NCI-H2029 (cell line): Measurements from ENCODE around the gene BMERB1.

ENCODE experiments used
- DNase-seq: peaks from one replicate; lab custom pipeline; 2025; lab: John Stamatoyannopoulos, UW

The BMERB1 gene

GRCh38 chr16:15498427-15499175, 64.2 kb downstream of the BMERB1 start:
- no peak for DNase-seq

GRCh38 chr16:15502041-15502725, 67.8 kb downstream of the BMERB1 start:
- no peak for DNase-seq

- DNase-seq: no peak
These were observed 72.1 kb downstream of the BMERB1 start for GRCh38 chr16:15506441-15506840.

- DNase-seq: no peak
These were observed 73.0 kb downstream of the BMERB1 start for GRCh38 chr16:15507301-15507958.

GRCh38 chr16:15507959-15508627, 73.7 kb downstream of the BMERB1 start:
- DNase-seq: no peak

GRCh38 chr16:15509051-15509592, 74.7 kb downstream of the BMERB1 start:
- no peak for DNase-seq

- DNase-seq: no peak
These were observed 75.5 kb downstream of the BMERB1 start for GRCh38 chr16:15509593-15510535.

GRCh38 chr16:15510992-15511391, 76.6 kb downstream of the BMERB1 start:
- no peak for DNase-seq

- no peak for DNase-seq
These were observed 77.5 kb downstream of the BMERB1 start for GRCh38 chr16:15511759-15512487.

- DNase-seq: no peak
These were observed 78.8 kb downstream of the BMERB1 start for GRCh38 chr16:15513156-15513555.

- DNase-seq: no peak
These were observed 81.6 kb downstream of the BMERB1 start for GRCh38 chr16:15515992-15516391.

- DNase-seq: no peak
These were observed 82.2 kb downstream of the BMERB1 start for GRCh38 chr16:15516609-15517008.

- no peak for DNase-seq
These were observed 83.5 kb downstream of the BMERB1 start for GRCh38 chr16:15517743-15518377.

GRCh38 chr16:15518381-15519351, 84.3 kb downstream of the BMERB1 start:
- DNase-seq: no peak

GRCh38 chr16:15519790-15520189, 85.4 kb downstream of the BMERB1 start:
- no peak for DNase-seq

- DNase-seq: no peak
These were observed 87.0 kb downstream of the BMERB1 start for GRCh38 chr16:15521390-15521757.

- no peak for DNase-seq
These were observed 87.5 kb downstream of the BMERB1 start for GRCh38 chr16:15521758-15522509.

GRCh38 chr16:15523092-15523541, 88.7 kb downstream of the BMERB1 start:
- DNase-seq: peak; percentile 42
